K562 (cell line): ENCODE measurements around the gene DCAF10. TPM values are rescaled to one million over a fixed set of nuclear protein-coding genes. Genes with fewer than 3 reads are reported as not detected.

Experiments
- BMI1 ChIP-seq: fragments of 150-350 bp; IDR thresholded peaks from 2 replicates; pipeline ENCODE4 v1.6.1; 2014; ENCODE audit warnings: low read length
- CBX5 ChIP-seq: IDR thresholded peaks from 2 replicates; pipeline ENCODE4 v1.6.1; 2014; ENCODE audit warnings: low read depth, borderline replicate concordance
- FIP1L1 ChIP-seq: fragments of 200-400 bp; formaldehyde crosslinking; IDR thresholded peaks from 2 replicates; pipeline ENCODE4 v1.6.1; 2018; ENCODE audit warnings: mild to moderate bottlenecking, low read depth, low read length; ENCODE audit not compliant: poor library complexity, severe bottlenecking
- KAT7 ChIP-seq: sonication (generic); formaldehyde crosslinking; IDR thresholded peaks from 2 replicates; pipeline ENCODE4 v1.8.0; 2022; ENCODE audit warnings: missing genetic modification reagents, mild to moderate bottlenecking, borderline replicate concordance
- MCM7 ChIP-seq, 2 experiments: fragments of 450-650 bp; IDR thresholded peaks; 2 replicates each; pipeline ENCODE4 v1.6.1; 2016 to 2018
- MEF2D ChIP-seq: conservative IDR thresholded peaks from 2 replicates; pipeline ENCODE4 v1.6.1; 2016; ENCODE audit warnings: low read depth, missing genetic modification characterization, missing compliant biosample characterization
- MYNN ChIP-seq, 2 experiments: sonication (generic); formaldehyde crosslinking in 1 of 2; IDR thresholded peaks; 2 replicates each; pipeline versions ENCODE4 v1.5.0 to v1.6.1; 2016 to 2020; ENCODE audit warnings: antibody characterized with exemption in 1 of 2, missing genetic modification reagents in 1 of 2
- RCOR1 ChIP-seq, 2 experiments: IDR thresholded peaks; 2 replicates each; pipeline ENCODE4 v1.6.1; 2012; ENCODE audit warnings: low read depth in 2 of 2, low read length in 2 of 2, borderline replicate concordance in 1 of 2, improper control_type of control experiment in 1 of 2
- SMAD1 ChIP-seq: fragments of 150-350 bp; IDR thresholded peaks from 2 replicates; pipeline ENCODE4 v1.6.1; 2014; ENCODE audit warnings: low read length, low read depth; ENCODE audit not compliant: partially characterized antibody
- TCF7L2 ChIP-seq: fragments of 150-350 bp; IDR thresholded peaks from 2 replicates; pipeline ENCODE4 v1.6.1; 2016; ENCODE audit warnings: low read depth, mild to moderate bottlenecking, low read length, moderate library complexity
- U2AF1 ChIP-seq: fragments of 200-400 bp; formaldehyde crosslinking; optimal IDR thresholded peaks from 2 replicates; pipeline ENCODE3; 2017; ENCODE audit warnings: mild to moderate bottlenecking, low read depth, low read length, moderate library complexity
- XRCC5 ChIP-seq: fragments of 200-400 bp; formaldehyde crosslinking; IDR thresholded peaks from 2 replicates; pipeline ENCODE4 v1.6.1; 2017; ENCODE audit warnings: low read depth, mild to moderate bottlenecking, low read length
- ZBTB8A ChIP-seq: fragments of 450-650 bp; IDR thresholded peaks from 2 replicates; pipeline ENCODE4 v1.6.1; 2018; ENCODE audit warnings: mild to moderate bottlenecking, moderate library complexity; ENCODE audit not compliant: partially characterized antibody
- ZNF354B ChIP-seq: fragments of 250-450 bp; sonication (Bioruptor Pico); IDR thresholded peaks from 2 replicates; pipeline ENCODE4 v1.4.0; 2020
- ZNF584 ChIP-seq: fragments of 200-800 bp; sonication (Bioruptor generic); IDR thresholded peaks from 2 replicates; pipeline ENCODE4 v1.6.1; 2016; ENCODE audit warnings: low read depth, mild to moderate bottlenecking, missing genetic modification characterization, missing compliant biosample characterization
- polyA plus RNA-seq, 8 experiments: library from polyadenylated mRNA; depleted of rRNA in 4 of 8; stranded (reverse) in 5 of 8; unstranded in 3 of 8; fragments of >200 nt; fragmentation: Nextera tagmentation in 2 of 8; fragmentation: Illumina TruSeq in 1 of 8; extraction: Ambion mirVana in 2 of 8; extraction: Trizol in 1 of 8; gene quantifications; 2 replicates each; pipeline versions ENCODE4 v1.2.1 to v1.2.3, GENCODE V29; 2011 to 2014; ENCODE audit warnings: inconsistent platforms in 1 of 8, missing spikeins in 1 of 8
- total RNA-seq, 7 experiments: library from RNA; depleted of rRNA in 6 of 7; stranded (reverse); fragments of >200 nt in 6 of 7; fragmentation: Illumina TruSeq in 2 of 7; extraction: Trizol in 2 of 7; gene quantifications; 2 replicates each; pipeline versions ENCODE4 v1.2.1 to v1.2.3, GENCODE V29; 2011 to 2021; ENCODE audit warnings: low replicate concordance in 1 of 7
- TF ChIP-seq, protein P1 (sequence below): IDR thresholded peaks from 2 replicates; pipeline ENCODE4 v1.6.1; 2016; ENCODE audit warnings: missing genetic modification characterization, missing compliant biosample characterization

The DCAF10 gene
- total and polyA plus RNA-seq, 9 of the 15 experiments (the other 6 are each of a cell fraction or from before 2014, with no cell fraction given): 6.8 to 40.1 (median 16.9) TPM

DNA sequence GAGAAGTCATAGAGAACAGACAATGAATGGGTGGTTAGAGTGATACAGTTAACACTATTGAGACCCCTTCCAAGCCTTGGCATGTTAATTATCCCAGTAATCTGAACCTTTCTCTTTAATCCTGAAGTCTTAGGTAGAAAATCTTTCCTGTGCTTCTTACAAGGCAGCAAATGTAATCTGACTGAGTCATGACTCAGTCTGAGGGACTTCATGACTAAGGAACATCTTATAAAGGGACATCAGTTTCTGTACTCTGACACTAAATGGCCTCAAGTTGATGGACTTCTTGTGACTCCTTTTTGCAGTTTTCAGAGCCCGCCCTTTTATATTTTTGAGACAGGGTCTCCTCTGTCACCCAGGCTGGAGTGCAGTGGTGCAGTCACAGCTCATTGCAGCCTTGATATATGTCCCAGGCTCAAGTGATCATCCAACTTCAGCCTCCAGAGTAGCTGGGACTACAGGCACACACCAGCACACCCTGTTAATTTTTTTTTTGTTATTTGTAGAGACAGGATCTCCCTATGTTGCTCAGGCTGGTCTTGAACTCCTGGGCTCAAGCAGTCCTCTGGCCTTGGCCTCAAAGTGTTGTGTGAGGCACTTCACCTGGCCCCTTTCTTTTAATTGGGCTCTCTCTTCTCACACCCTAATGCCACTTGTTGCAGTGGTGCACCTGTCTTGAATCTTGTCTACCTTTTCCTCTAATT lies 25.2 kb upstream of the DCAF10 start (continued):
- TF ChIP-seq, protein P1, sequence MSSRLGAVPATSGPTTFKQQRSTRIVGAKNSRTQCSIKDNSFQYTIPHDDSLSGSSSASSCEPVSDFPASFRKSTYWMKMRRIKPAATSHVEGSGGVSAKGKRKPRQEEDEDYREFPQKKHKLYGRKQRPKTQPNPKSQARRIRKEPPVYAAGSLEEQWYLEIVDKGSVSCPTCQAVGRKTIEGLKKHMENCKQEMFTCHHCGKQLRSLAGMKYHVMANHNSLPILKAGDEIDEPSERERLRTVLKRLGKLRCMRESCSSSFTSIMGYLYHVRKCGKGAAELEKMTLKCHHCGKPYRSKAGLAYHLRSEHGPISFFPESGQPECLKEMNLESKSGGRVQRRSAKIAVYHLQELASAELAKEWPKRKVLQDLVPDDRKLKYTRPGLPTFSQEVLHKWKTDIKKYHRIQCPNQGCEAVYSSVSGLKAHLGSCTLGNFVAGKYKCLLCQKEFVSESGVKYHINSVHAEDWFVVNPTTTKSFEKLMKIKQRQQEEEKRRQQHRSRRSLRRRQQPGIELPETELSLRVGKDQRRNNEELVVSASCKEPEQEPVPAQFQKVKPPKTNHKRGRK (tag): no peak
- TF ChIP-seq FIP1L1 (no peak), MEF2D (no peak), U2AF1 (no peak), ZBTB8A (no peak), BMI1 (no peak), ZNF354B (CRISPR knock-in tag) (no peak), MCM7 (IDR thresholded peaks at IDR 0.05) (no peak), TCF7L2 (no peak), MYNN (IDR thresholded peaks at IDR 0.05) (no peak), MYNN (CRISPR knock-in tag; IDR thresholded peaks at IDR 0.05) (no peak), RCOR1 (IDR thresholded peaks at IDR 0.05; ENCODE audit: borderline replicate concordance in 1 of 2, low read depth in 2 of 2, low read length in 2 of 2) (no peak), KAT7 (CRISPR knock-in tag) (no peak), CBX5 (no peak), ZNF584 (CRISPR knock-in tag) (no peak), SMAD1 (no peak), XRCC5 (no peak)
